K562 (cell line): ENCODE measurements around the gene JAKMIP2. TPM values are rescaled to one million over a fixed set of nuclear protein-coding genes. Genes with fewer than 3 reads are reported as not detected.

Source experiments
- ATAC-seq: fragments of 200-7000 bp; cut with Tn5 transposase; 3 replicates; pipeline ENCODE4 v1.9.1; 2020; ENCODE audit warnings: moderate library complexity
- BruUV-seq: library from RNA; stranded (reverse); fragments of 400-500 nt; replicated peaks from 2 replicates; lab custom pipeline; 2021; lab: Mats Ljungman, UMichigan
- CTCF ChIA-PET: fragments of 300-600 bp; formaldehyde crosslinking; extraction: SDS; loops from one replicate; lab custom pipeline; 2021; ENCODE audit warnings: low intra/inter-chr PET ratio; lab: Yijun Ruan, JAX
- POLR2A ChIA-PET: fragments of 300-600, 350-650 bp; sonication (Branson Sonifier 250); formaldehyde crosslinking; extraction: SDS; loops from one replicate; lab custom pipeline; 2021; ENCODE audit warnings: antibody characterized with exemption, inconsistent platforms; lab: Yijun Ruan, JAX
- DNase-seq, 4 experiments: peaks; one replicate each; pipeline versions ENCODE4 v3.0.0 to v3.0.0-alpha.2; 2011 to 2018; ENCODE audit warnings: low spot score in 3 of 4, mixed read lengths in 3 of 4; ENCODE audit errors: extremely low read depth in 1 of 4
- FAIRE-seq: peaks from 2 replicates; lab custom pipeline; 2011; peaks lifted over from hg19 to GRCh38; lab: Jason Lieb, UNC
- H2AFZ ChIP-seq: 2 replicates; pipeline ENCODE4 v1.6.0; 2011; ENCODE audit warnings: low read depth, low read length, control low read depth, inconsistent platforms
- H3K27ac ChIP-seq: fragments of 200-600 bp; 3 replicates; pipeline ENCODE4 v1.8.0; 2011; ENCODE audit warnings: low read depth, mild to moderate bottlenecking, control low read depth, inconsistent platforms, low read length, moderate library complexity, mixed read lengths; ENCODE audit errors: extremely low read depth
- H3K27me3 ChIP-seq, 2 experiments: fragments of 300-600 bp in 1 of 2; 2 replicates in 1 of 2; 3 replicates in 1 of 2; pipeline versions ENCODE4 v1.6.0 to v1.8.0; 2011; ENCODE audit warnings: inconsistent platforms in 2 of 2, low read length in 2 of 2, mild to moderate bottlenecking in 1 of 2, mixed read lengths in 1 of 2, moderate library complexity in 1 of 2; ENCODE audit not compliant: control insufficient read depth in 2 of 2, insufficient read depth in 2 of 2
- H3K36me3 ChIP-seq: fragments of 300-600 bp; 3 replicates; pipeline ENCODE4 v1.8.0; 2011; ENCODE audit warnings: mild to moderate bottlenecking, low read length, inconsistent platforms; ENCODE audit not compliant: control insufficient read depth, insufficient read depth
- H3K4me1 ChIP-seq, 2 experiments: fragments of 200-600 bp in 1 of 2; replicated peaks in 1 of 2; 2 replicates in 1 of 2; 3 replicates in 1 of 2; pipeline versions ENCODE4 v1.5.1 to v1.8.0; 2011; ENCODE audit warnings: inconsistent platforms in 2 of 2, low read length in 2 of 2, mild to moderate bottlenecking in 1 of 2, mixed read lengths in 1 of 2, moderate library complexity in 1 of 2; ENCODE audit not compliant: control insufficient read depth in 2 of 2, insufficient read depth in 2 of 2
- H3K4me2 ChIP-seq: 2 replicates; pipeline ENCODE4 v1.6.1; 2011; ENCODE audit warnings: low read length, control low read depth, inconsistent platforms, mixed read lengths; ENCODE audit not compliant: insufficient read depth
- H3K4me3 ChIP-seq: fragments of 200-600 bp; sonication (generic), shearing (Covaris generic); 2 replicates; pipeline ENCODE4 v1.5.1; 2016; ENCODE audit warnings: control low read depth, inconsistent platforms
- H3K79me2 ChIP-seq: fragments of 200-600 bp; 3 replicates; pipeline ENCODE4 v1.8.0; 2011; ENCODE audit warnings: low read length, inconsistent platforms; ENCODE audit not compliant: control insufficient read depth, insufficient read depth
- H3K9ac ChIP-seq, 2 experiments: 2 replicates each; pipeline versions ENCODE4 v1.6.0 to v1.6.1; 2011; ENCODE audit warnings: low read depth in 2 of 2, low read length in 2 of 2, control low read depth in 1 of 2, inconsistent platforms in 1 of 2, mild to moderate bottlenecking in 1 of 2, mixed read lengths in 1 of 2; ENCODE audit not compliant: insufficient read depth in 1 of 2
- H3K9me1 ChIP-seq: one replicate; pipeline ENCODE4 v1.6.0; 2011; ENCODE audit warnings: inconsistent platforms, mild to moderate bottlenecking, low read length, moderate library complexity; ENCODE audit not compliant: control insufficient read depth, insufficient read depth
- H3K9me3 ChIP-seq: replicated peaks from 2 replicates; pipeline ENCODE4 v1.5.1; 2011; ENCODE audit warnings: low read depth, low read length, inconsistent platforms; ENCODE audit not compliant: control insufficient read depth, insufficient read depth
- H4K20me1 ChIP-seq: replicated peaks from 2 replicates; pipeline ENCODE4 v1.6.1; 2011; ENCODE audit warnings: low read length, inconsistent platforms, mixed read lengths; ENCODE audit not compliant: control insufficient read depth, insufficient read depth
- BCL6 ChIP-seq: fragments of 250-450 bp; sonication (Bioruptor Pico); IDR thresholded peaks from 2 replicates; pipeline ENCODE4 v1.4.0; 2020
- CREM ChIP-seq: IDR thresholded peaks from 2 replicates; pipeline ENCODE4 v1.6.1; 2014; ENCODE audit warnings: antibody characterized with exemption, low read depth
- EHMT2 ChIP-seq: fragments of 450-650 bp; IDR thresholded peaks from 2 replicates; pipeline ENCODE4 v1.6.1; 2018; ENCODE audit warnings: antibody characterized with exemption
- HNRNPK ChIP-seq: fragments of 200-400 bp; formaldehyde crosslinking; IDR thresholded peaks from one replicate; pipeline ENCODE4 v1.6.1; 2018; ENCODE audit warnings: mild to moderate bottlenecking, low read depth, low read length; ENCODE audit not compliant: poor library complexity, severe bottlenecking
- IFI16 ChIP-seq: fragments of 250-450 bp; sonication (Bioruptor Pico); IDR thresholded peaks from 2 replicates; pipeline ENCODE4 v2.1.2; 2022; ENCODE audit warnings: mild to moderate bottlenecking, inconsistent platforms
- MAZ ChIP-seq, 2 experiments: fragments of 450-650 bp in 1 of 2; sonication (generic) in 1 of 2; formaldehyde crosslinking; IDR thresholded peaks in 1 of 2; conservative IDR thresholded peaks in 1 of 2; 2 replicates each; pipeline versions ENCODE4 v1.4.0 to v1.5.0; 2020; ENCODE audit warnings: mild to moderate bottlenecking in 1 of 2, missing genetic modification reagents in 1 of 2
- MEF2D ChIP-seq: conservative IDR thresholded peaks from 2 replicates; pipeline ENCODE4 v1.6.1; 2016; ENCODE audit warnings: low read depth, missing genetic modification characterization, missing compliant biosample characterization
- SLC30A9 ChIP-seq: fragments of 250-450 bp; sonication (Bioruptor Pico); IDR thresholded peaks from 2 replicates; pipeline ENCODE4 v1.8.0; 2022; ENCODE audit warnings: mild to moderate bottlenecking, moderate library complexity
- SRF ChIP-seq, 2 experiments: fragments of 250-450, 450-650 bp in 1 of 2; sonication (Bioruptor Pico) in 1 of 2; sonication (generic) in 1 of 2; formaldehyde crosslinking; IDR thresholded peaks; 2 replicates each; pipeline versions ENCODE4 v1.5.0 to v1.5.1; 2020 to 2022; ENCODE audit warnings: mild to moderate bottlenecking in 1 of 2, missing genetic modification reagents in 1 of 2
- SUPT5H ChIP-seq: fragments of 450-650 bp; IDR thresholded peaks from 2 replicates; pipeline ENCODE4 v1.6.1; 2016
- TCFL5 ChIP-seq: fragments of 250-450 bp; sonication (Bioruptor Pico); conservative IDR thresholded peaks from 2 replicates; pipeline ENCODE4 v1.6.1; 2021; ENCODE audit warnings: mild to moderate bottlenecking, moderate library complexity, matching md5 sums
- TSHZ1 ChIP-seq: fragments of 250-450 bp; sonication (Bioruptor Pico); IDR thresholded peaks from 2 replicates; pipeline ENCODE4 v1.4.0; 2020; ENCODE audit warnings: mild to moderate bottlenecking, moderate library complexity
- YY1 ChIP-seq, 3 experiments: IDR thresholded peaks; 2 replicates each; pipeline ENCODE4 v1.6.1; 2011; ENCODE audit warnings: low read length in 2 of 3, mild to moderate bottlenecking in 2 of 3, moderate library complexity in 2 of 3, borderline replicate concordance in 1 of 3, control low read depth in 1 of 3, low read depth in 1 of 3; ENCODE audit not compliant: insufficient read depth in 3 of 3, insufficient replicate concordance in 2 of 3, control insufficient read depth in 1 of 3, insufficient read length in 1 of 3; ENCODE audit errors: extremely low read depth in 1 of 3
- ZBTB34 ChIP-seq: fragments of 250-450 bp; sonication (Bioruptor Pico); IDR thresholded peaks from 2 replicates; pipeline ENCODE4 v1.8.0; 2021; ENCODE audit warnings: mild to moderate bottlenecking, moderate library complexity
- ZNF239 ChIP-seq: fragments of 250-450 bp; sonication (Bioruptor Pico); IDR thresholded peaks from 2 replicates; pipeline ENCODE4 v1.4.0; 2020; ENCODE audit warnings: mild to moderate bottlenecking
- ZNF695 ChIP-seq: fragments of 450-650 bp; formaldehyde crosslinking; IDR thresholded peaks from 2 replicates; pipeline ENCODE4 v1.4.0; 2020; ENCODE audit warnings: mild to moderate bottlenecking, moderate library complexity
- WGBS: fragments of 100-300 bp; shearing (Covaris generic); methylation state at CpG from one replicate; pipeline ENCODE4 v1.1.6; 2016; ENCODE audit warnings: low coverage, mixed read lengths; ENCODE audit not compliant: insufficient coverage; ENCODE audit errors: missing lambda C conversion rate; 5-methylcytosine and 5-hydroxymethylcytosine counted together
- in situ Hi-C: fragments of 300-500 bp; cut with MboI; formaldehyde crosslinking; loops from 4 replicates; pipeline ENCODE4 v1.15.0; 2018; ENCODE audit warnings: inconsistent platforms, mixed read lengths
- intact Hi-C: fragments of 100-400 bp; cut with micrococcal nuclease; formaldehyde crosslinking; loops from 2 replicates; pipeline ENCODE4 v1.14.2; 2022
- polyA plus RNA-seq, 8 experiments: library from polyadenylated mRNA; depleted of rRNA in 4 of 8; stranded (reverse) in 5 of 8; unstranded in 3 of 8; fragments of >200 nt; fragmentation: Nextera tagmentation in 2 of 8; fragmentation: Illumina TruSeq in 1 of 8; extraction: Ambion mirVana in 2 of 8; extraction: Trizol in 1 of 8; gene quantifications; 2 replicates each; pipeline versions ENCODE4 v1.2.1 to v1.2.3, GENCODE V29; 2011 to 2014; ENCODE audit warnings: inconsistent platforms in 1 of 8, missing spikeins in 1 of 8
- total RNA-seq, 7 experiments: library from RNA; depleted of rRNA in 6 of 7; stranded (reverse); fragments of >200 nt in 6 of 7; fragmentation: Illumina TruSeq in 2 of 7; extraction: Trizol in 2 of 7; gene quantifications; 2 replicates each; pipeline versions ENCODE4 v1.2.1 to v1.2.3, GENCODE V29; 2011 to 2021; ENCODE audit warnings: low replicate concordance in 1 of 7
- TF ChIP-seq, protein P1 (sequence below): fragments of 450-650 bp; IDR thresholded peaks from 2 replicates; pipeline ENCODE4 v1.6.1; 2016; ENCODE audit warnings: antibody characterized with exemption

Gene JAKMIP2
- total and polyA plus RNA-seq, 9 of the 15 experiments (the other 6 are each of a cell fraction or from before 2014, with no cell fraction given), result not detected

GRCh38 chr5:147573211-147573610 lies 209.3 kb downstream of the JAKMIP2 start:
- no TSS peak for BruUV-seq

More at GRCh38 chr5:147573211-147573610, 209.3 kb downstream of the JAKMIP2 start:
- in situ Hi-C loops, result no loop called here
- POLR2A ChIA-PET, result no interaction called here
- no peak for ATAC-seq
- Histone ChIP-seq H3K4me3 (no peak overlapping the region), H2AFZ (no peak overlapping the region), H3K36me3 (no peaks in the 10 kb centered on the region), H3K9me1 (no peaks in the 10 kb centered on the region), H3K4me2 (no peak overlapping the region), H3K27ac (no peak overlapping the region), H3K9ac (no peak overlapping the region), H3K9me3 (no peaks in the 10 kb centered on the region), H3K79me2 (no peaks in the 10 kb centered on the region), H3K27me3 (no peaks in the 10 kb centered on the region), H3K4me1 (no peaks in the 10 kb centered on the region), H4K20me1 (no peaks in the 10 kb centered on the region)
- TF ChIP-seq ZBTB34 (CRISPR knock-in tag) (no peak), IFI16 (CRISPR knock-in tag) (no peak), TSHZ1 (CRISPR knock-in tag) (no peak), SUPT5H (no peak), YY1 (IDR thresholded peaks at IDR 0.05; ENCODE audit: borderline replicate concordance in 1 of 3, control insufficient read depth in 1 of 3, extremely low read depth in 1 of 3, insufficient read depth in 3 of 3, insufficient read length in 1 of 3, insufficient replicate concordance in 2 of 3, low read depth in 1 of 3, low read length in 2 of 3) (no peak), ZNF239 (CRISPR knock-in tag) (no peak), EHMT2 (no peak), BCL6 (CRISPR knock-in tag) (no peak), SLC30A9 (CRISPR knock-in tag) (no peak), MEF2D (tag) (no peak), ZNF695 (CRISPR knock-in tag) (no peak), MAZ (CRISPR knock-in tag; conservative IDR thresholded peaks at IDR 0.05 in 1 of 2, IDR thresholded peaks at IDR 0.05 in 1 of 2) (no peak), CREM (no peak), SRF (CRISPR knock-in tag; IDR thresholded peaks at IDR 0.05) (no peak), TCFL5 (CRISPR knock-in tag) (no peak), HNRNPK (no peak)
- TF ChIP-seq, protein P1, sequence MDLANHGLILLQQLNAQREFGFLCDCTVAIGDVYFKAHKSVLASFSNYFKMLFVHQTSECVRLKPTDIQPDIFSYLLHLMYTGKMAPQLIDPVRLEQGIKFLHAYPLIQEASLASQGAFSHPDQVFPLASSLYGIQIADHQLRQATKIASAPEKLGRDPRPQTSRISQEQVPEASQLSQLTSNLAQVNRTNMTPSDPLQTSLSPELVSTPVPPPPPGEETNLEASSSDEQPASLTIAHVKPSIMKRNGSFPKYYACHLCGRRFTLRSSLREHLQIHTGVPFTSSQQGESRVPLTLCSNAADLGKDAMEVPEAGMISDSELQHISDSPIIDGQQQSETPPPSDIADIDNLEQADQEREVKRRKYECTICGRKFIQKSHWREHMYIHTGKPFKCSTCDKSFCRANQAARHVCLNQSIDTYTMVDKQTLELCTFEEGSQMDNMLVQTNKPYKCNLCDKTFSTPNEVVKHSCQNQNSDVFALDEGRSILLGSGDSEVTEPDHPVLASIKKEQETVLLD, result no peak
- CTCF ChIA-PET, result no interaction called here
- no peak for FAIRE-seq
- intact Hi-C loops, result no loop called here
- 0% methylated on average over 1 of the region's 1 CpG for WGBS
- no peak for DNase-seq
